Fibroblast of the aortic adventitia (primary cell): Measurements from ENCODE around the gene SLC5A11. TPM values are rescaled to one million over a fixed set of nuclear protein-coding genes. Genes with fewer than 3 reads are reported as not detected.

Source experiments
- DNase-seq: peaks from one replicate; pipeline ENCODE4 v3.0.0-alpha.2; 2010; ENCODE audit warnings: low read depth
- H3K4me3 ChIP-seq: 2 replicates; pipeline ENCODE4 v1.5.1; 2011; ENCODE audit warnings: low read depth, mild to moderate bottlenecking, control low read depth, low read length, moderate library complexity
- CTCF ChIP-seq: IDR thresholded peaks from 2 replicates; pipeline ENCODE4 v1.5.1; 2011; ENCODE audit warnings: mild to moderate bottlenecking, low read length, control low read depth, inconsistent platforms; ENCODE audit not compliant: insufficient read depth
- total RNA-seq: library from RNA; depleted of rRNA; stranded (reverse); fragments of >200 nt; gene quantifications from 2 replicates; pipeline ENCODE4 v1.2.3, GENCODE V29; 2012; ENCODE audit warnings: low replicate concordance

Gene SLC5A11
- total RNA-seq, 1 donor = not detected

DNA sequence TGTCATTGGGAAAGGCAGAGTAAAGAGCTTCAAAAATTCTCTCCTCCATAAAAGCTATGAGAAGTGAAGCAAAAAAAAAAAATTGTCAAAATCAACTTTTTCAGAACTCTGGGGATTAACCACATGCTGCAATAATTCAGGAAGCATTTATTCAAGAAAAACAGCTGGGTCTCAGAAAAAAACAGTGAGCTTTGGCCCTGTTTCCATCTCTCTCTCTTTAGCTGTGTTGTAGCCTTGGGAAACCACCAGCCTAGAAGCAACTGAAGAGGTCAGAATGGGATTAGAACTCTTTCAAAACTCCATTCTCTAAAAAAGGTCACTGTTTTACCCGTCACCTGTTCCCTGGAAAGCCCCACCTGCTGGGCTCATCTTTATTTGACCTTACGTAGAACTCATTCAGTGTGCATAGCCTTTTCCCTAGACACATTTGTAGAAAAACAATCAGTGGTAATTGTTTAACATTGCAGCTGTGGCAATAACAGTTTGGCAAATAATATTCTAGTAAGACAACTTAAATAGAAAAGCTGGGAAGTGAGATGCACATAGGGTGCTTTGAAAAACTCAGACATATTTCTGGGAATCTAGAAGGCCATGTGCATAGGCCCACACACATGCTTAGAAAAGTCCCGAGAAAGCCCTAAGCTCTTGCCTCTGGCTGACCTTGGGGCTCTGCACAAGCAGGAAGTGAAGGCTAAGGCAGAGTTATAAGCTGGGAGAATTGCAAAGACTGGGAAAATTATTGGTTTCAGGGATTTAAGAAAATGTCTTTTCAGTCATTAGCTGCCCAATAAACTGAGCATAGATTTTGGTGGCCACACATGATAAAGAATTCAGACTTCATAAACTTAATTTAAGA, 18.0 kb downstream of the SLC5A11 start:
- no peak for DNase-seq
- H3K4me3 ChIP-seq = no peak overlapping the region
- no peak for TF ChIP-seq CTCF

DNA sequence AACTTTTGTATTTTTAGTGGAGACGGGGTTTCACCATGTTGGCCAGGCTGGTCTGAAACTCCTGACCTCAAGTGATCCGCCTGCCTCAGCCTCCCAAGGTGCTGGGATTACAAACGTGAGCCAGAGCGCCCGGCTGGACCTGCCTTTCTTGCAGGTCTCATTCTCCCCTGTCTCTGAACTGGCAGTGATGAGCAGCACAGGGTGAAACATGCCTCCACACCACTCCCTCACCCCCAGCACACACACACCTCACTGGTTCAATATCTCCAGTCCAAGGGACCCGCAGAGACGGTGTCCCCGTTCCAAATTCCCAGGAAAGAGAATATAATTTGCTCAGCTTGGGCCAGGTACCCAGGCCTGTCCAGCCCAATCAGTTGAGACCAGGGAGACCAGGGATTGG, 23.3 kb downstream of the SLC5A11 start:
- no peak overlapping the region for H3K4me3 ChIP-seq
- DNase-seq = no peak
- no peak for TF ChIP-seq CTCF

- DNase-seq = no peak
- no peak overlapping the region for H3K4me3 ChIP-seq
- no peak for TF ChIP-seq CTCF
These were observed 26.1 kb downstream of the SLC5A11 start for GRCh38 chr16:24871891-24872290.

- H3K4me3 ChIP-seq = no peak overlapping the region
- DNase-seq = no peak
- no peak for TF ChIP-seq CTCF
These were observed 27.3 kb downstream of the SLC5A11 start for GRCh38 chr16:24873028-24873427.

GRCh38 chr16:24875466-24875865, 29.7 kb downstream of the SLC5A11 start:
- DNase-seq = no peak
- H3K4me3 ChIP-seq = no peak overlapping the region
- TF ChIP-seq CTCF = no peak

GRCh38 chr16:24876231-24876630, 30.5 kb downstream of the SLC5A11 start:
- TF ChIP-seq CTCF = no peak
- H3K4me3 ChIP-seq = no peak overlapping the region
- no peak for DNase-seq
